HepG2 (cell line): ENCODE measurements around the gene RAB23. TPM values are rescaled to one million over a fixed set of nuclear protein-coding genes. Genes with fewer than 3 reads are reported as not detected.

Source experiments
- ATAC-seq: fragments of 200-7000 bp; cut with Tn5 transposase; 3 replicates; pipeline ENCODE4 v1.9.1; 2020; ENCODE audit warnings: mild to moderate bottlenecking, moderate library complexity
- BruUV-seq: library from RNA; stranded (reverse); fragments of 400-500 nt; replicated peaks from 2 replicates; lab custom pipeline; 2021; lab: Mats Ljungman, UMichigan
- CTCF ChIA-PET: fragments of 300-600 bp; formaldehyde crosslinking; extraction: SDS; loops from one replicate; lab custom pipeline; 2021; ENCODE audit warnings: low total read pairs, inconsistent platforms, low intra/inter-chr PET ratio; lab: Yijun Ruan, JAX
- POLR2A ChIA-PET: fragments of 350-600 bp; sonication (Branson Sonifier 250); formaldehyde crosslinking; loops from one replicate; lab custom pipeline; 2020; ENCODE audit warnings: antibody characterized with exemption, inconsistent platforms; lab: Yijun Ruan, JAX
- DNase-seq: peaks from one replicate; pipeline ENCODE4 v3.0.0-alpha.2; 2015; ENCODE audit warnings: low spot score
- FAIRE-seq: peaks from 3 replicates; lab custom pipeline; 2011; peaks lifted over from hg19 to GRCh38; lab: Jason Lieb, UNC
- H2AFZ ChIP-seq: one replicate; pipeline ENCODE4 v1.6.1; 2011; ENCODE audit warnings: low read length, inconsistent platforms
- H3K27ac ChIP-seq: fragments of 300-600 bp; 3 replicates; pipeline ENCODE4 v1.8.0; 2011; ENCODE audit warnings: mixed run types, mild to moderate bottlenecking, mixed read lengths, low read length, inconsistent platforms; ENCODE audit not compliant: insufficient read depth; ENCODE audit errors: extremely low read length
- H3K27me3 ChIP-seq, 2 experiments: fragments of 200-600 bp in 1 of 2; 2 replicates in 1 of 2; 3 replicates in 1 of 2; pipeline versions ENCODE4 v1.6.0 to v1.8.0; 2011; ENCODE audit warnings: low read length in 2 of 2, mild to moderate bottlenecking in 2 of 2, moderate library complexity in 2 of 2, inconsistent platforms in 1 of 2; ENCODE audit not compliant: insufficient read depth in 2 of 2, control insufficient read depth in 1 of 2
- H3K36me3 ChIP-seq, 2 experiments: fragments of 200-600 bp in 1 of 2; replicated peaks in 1 of 2; 2 replicates in 1 of 2; 3 replicates in 1 of 2; pipeline versions ENCODE4 v1.5.1 to v1.8.0; 2011; ENCODE audit warnings: low read length in 2 of 2, inconsistent platforms in 1 of 2; ENCODE audit not compliant: insufficient read depth in 2 of 2, control insufficient read depth in 1 of 2
- H3K4me1 ChIP-seq: 2 replicates; pipeline ENCODE4 v1.5.1; 2012; ENCODE audit warnings: low read length, inconsistent platforms; ENCODE audit not compliant: insufficient read depth
- H3K4me2 ChIP-seq: 2 replicates; pipeline ENCODE4 v1.6.0; 2011; ENCODE audit warnings: low read depth, low read length, inconsistent platforms
- H3K4me3 ChIP-seq, 3 experiments: fragments of 200-600 bp in 1 of 3; sonication (generic), shearing (Covaris generic) in 1 of 3; replicated peaks in 1 of 3; 2 replicates each; pipeline ENCODE4 v1.5.1; 2011 to 2016; ENCODE audit warnings: low read length in 3 of 3, inconsistent platforms in 2 of 3, low read depth in 2 of 3, mild to moderate bottlenecking in 2 of 3, control low read depth in 1 of 3, mixed read lengths in 1 of 3; ENCODE audit not compliant: insufficient read depth in 1 of 3
- H3K79me2 ChIP-seq: one replicate; pipeline ENCODE4 v1.6.1; 2011; ENCODE audit warnings: low read length, inconsistent platforms; ENCODE audit not compliant: insufficient read depth
- H3K9ac ChIP-seq: 2 replicates; pipeline ENCODE4 v1.6.0; 2011; ENCODE audit warnings: mild to moderate bottlenecking, low read depth, low read length, inconsistent platforms; ENCODE audit not compliant: insufficient read depth
- H3K9me3 ChIP-seq: 2 replicates; pipeline ENCODE4 v1.5.1; 2012; ENCODE audit warnings: mild to moderate bottlenecking, low read length
- H4K20me1 ChIP-seq: 2 replicates; pipeline ENCODE4 v1.6.0; 2011; ENCODE audit warnings: inconsistent platforms, mild to moderate bottlenecking, low read length, moderate library complexity; ENCODE audit not compliant: insufficient read depth
- ARID5B ChIP-seq: IDR thresholded peaks from 2 replicates; pipeline ENCODE4 v1.4.0; 2020; ENCODE audit warnings: mild to moderate bottlenecking, missing genetic modification reagents
- ESRRA ChIP-seq: sonication (generic); formaldehyde crosslinking; IDR thresholded peaks from 2 replicates; pipeline ENCODE4 v1.5.1; 2020; ENCODE audit warnings: mild to moderate bottlenecking, low read depth, missing genetic modification reagents
- MAFF ChIP-seq: IDR thresholded peaks from 2 replicates; pipeline ENCODE4 v1.6.1; 2011; ENCODE audit warnings: low read depth, low read length, improper control_type of control experiment
- MAFK ChIP-seq, 2 experiments: IDR thresholded peaks in 1 of 2; conservative IDR thresholded peaks in 1 of 2; 2 replicates each; pipeline ENCODE4 v1.6.1; 2011; ENCODE audit warnings: improper control_type of control experiment in 2 of 2, low read length in 2 of 2
- SKI ChIP-seq: fragments of 450-650 bp; IDR thresholded peaks from one replicate; pipeline ENCODE4 v1.6.1; 2018; ENCODE audit warnings: mild to moderate bottlenecking; ENCODE audit not compliant: partially characterized antibody
- TFDP2 ChIP-seq: sonication (generic); formaldehyde crosslinking; IDR thresholded peaks from 2 replicates; pipeline ENCODE4 v1.4.0; 2020; ENCODE audit warnings: missing genetic modification reagents
- ZFP36L1 ChIP-seq: sonication (generic); formaldehyde crosslinking; IDR thresholded peaks from 2 replicates; pipeline ENCODE4 v1.8.0; 2022; ENCODE audit warnings: mild to moderate bottlenecking, missing genetic modification reagents, moderate library complexity
- ZNF17 ChIP-seq: sonication (generic); formaldehyde crosslinking; IDR thresholded peaks from 2 replicates; pipeline ENCODE4 v1.5.0; 2020; ENCODE audit warnings: mild to moderate bottlenecking, missing genetic modification reagents
- ZNF598 ChIP-seq: sonication (generic); formaldehyde crosslinking; IDR thresholded peaks from 2 replicates; pipeline ENCODE4 v1.5.1; 2020; ENCODE audit warnings: mild to moderate bottlenecking, missing genetic modification reagents, borderline replicate concordance
- ZNF850 ChIP-seq: sonication (generic); formaldehyde crosslinking; conservative IDR thresholded peaks from 2 replicates; pipeline ENCODE4 v1.9.0; 2021; ENCODE audit warnings: mild to moderate bottlenecking, missing genetic modification reagents
- WGBS: methylation state at CpG from one replicate; pipeline ENCODE4 v1.1.6; 2017; ENCODE audit warnings: low lambda C conversion rate; 5-methylcytosine and 5-hydroxymethylcytosine counted together
- in situ Hi-C: cut with HindIII; loops from 2 replicates; pipeline ENCODE4 v1.10.0; 2017; ENCODE audit warnings: low pct_unique_long_range_greater_than_20kb; ENCODE audit not compliant: extremely low pct_ligation_motif_present
- intact Hi-C: fragments of 100-400 bp; cut with micrococcal nuclease; formaldehyde crosslinking; loops from one replicate; pipeline ENCODE4 v1.10.0; 2022; ENCODE audit not compliant: unreplicated experiment
- polyA plus RNA-seq, 8 experiments: library from polyadenylated mRNA; depleted of rRNA in 3 of 8; stranded (reverse) in 7 of 8; unstranded in 1 of 8; fragments of >200 nt; fragmentation: Illumina TruSeq in 4 of 8; extraction: Trizol in 4 of 8; gene quantifications; 2 replicates each; pipeline versions ENCODE4 v1.2.1 to v1.2.3, GENCODE V29; 2011 to 2016; ENCODE audit warnings: low read depth in 4 of 8, missing spikeins in 1 of 8, mixed read lengths in 1 of 8; ENCODE audit not compliant: insufficient read depth in 1 of 8
- total RNA-seq, 5 experiments: library from RNA; depleted of rRNA; stranded (reverse); fragments of >200 nt; fragmentation: Illumina TruSeq; extraction: Trizol; gene quantifications; 2 replicates each; pipeline ENCODE4 v1.2.3, GENCODE V29; 2016; ENCODE audit warnings: low read depth in 1 of 5

The RAB23 gene
- total and polyA plus RNA-seq, 2 of the 13 experiments (the other 11 are each of a cell fraction or from before 2014, with no cell fraction given): 5.5 to 16.4 TPM

GRCh38 chr6:57256541-57256940 is 34.4 kb upstream of the RAB23 start (continued):
- TF ChIP-seq ARID5B (CRISPR knock-in tag): no peak
- no peak for TF ChIP-seq SKI
- TF ChIP-seq ESRRA (CRISPR knock-in tag): no peak
- no peak for TF ChIP-seq ZNF17 (CRISPR knock-in tag)
- no peak for TF ChIP-seq ZFP36L1 (CRISPR knock-in tag)
- TF ChIP-seq ZNF598 (CRISPR knock-in tag): no peak
- no peak for TF ChIP-seq TFDP2 (CRISPR knock-in tag)

DNA sequence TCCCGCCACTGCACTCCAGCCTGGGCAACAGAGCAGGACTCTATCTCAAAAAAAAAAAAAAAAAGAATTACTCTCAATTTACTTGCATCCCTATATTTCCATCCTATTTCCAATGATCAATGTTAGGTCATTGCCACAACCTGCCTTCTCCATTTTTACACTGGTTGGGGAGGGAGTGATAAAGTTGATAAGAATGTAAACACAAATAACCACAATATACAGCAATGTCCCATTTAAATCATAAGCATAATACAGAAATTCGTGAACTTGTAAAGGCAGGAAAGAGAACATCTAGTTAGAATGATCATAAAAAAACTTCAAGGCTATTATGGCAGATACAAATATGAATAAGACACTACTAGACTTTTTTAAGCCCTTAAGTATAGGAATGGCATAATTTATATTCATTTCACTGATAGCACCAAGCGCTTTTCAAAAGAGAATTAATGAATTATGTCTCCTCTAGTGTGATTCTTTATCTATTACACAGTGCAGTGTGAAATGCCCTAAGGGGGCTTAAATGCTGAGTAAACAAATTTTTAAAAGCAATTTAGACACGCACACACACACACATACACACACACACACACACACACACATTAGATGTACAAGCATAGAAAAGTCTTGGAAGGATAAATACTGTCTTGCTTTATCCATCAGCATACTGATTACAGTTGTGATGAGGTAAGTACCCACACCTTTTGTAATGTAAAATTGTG is 33.5 kb upstream of the RAB23 start:
- WGBS: 46% methylated on average over 4 of the region's 4 CpGs
- H3K4me1 ChIP-seq: peaks cover 26% of the 10 kb centered on the region
- H3K36me3 ChIP-seq: no peaks in the 10 kb centered on the region
- H4K20me1 ChIP-seq: no peaks in the 10 kb centered on the region
- no peak overlapping the region for H3K9ac ChIP-seq
- intact Hi-C loops (no loop called here), in situ Hi-C loops (no loop called here)
- POLR2A ChIA-PET: no interaction called here
- CTCF ChIA-PET: no interaction called here
- ATAC-seq (no peak), FAIRE-seq (no peak), DNase-seq (no peak)
- no peak overlapping the region for H3K27ac ChIP-seq
- no peak overlapping the region for H2AFZ ChIP-seq
- no peaks in the 10 kb centered on the region for H3K79me2 ChIP-seq
- TF ChIP-seq MAFF (peak; percentile 92), MAFK (conservative IDR thresholded peaks at IDR 0.05 in 1 of 2, IDR thresholded peaks at IDR 0.05 in 1 of 2; ENCODE audit: low read length in 2 of 2) (peak; percentile 94 to 96), ZNF850 (CRISPR knock-in tag) (no peak)
- no TSS peak for BruUV-seq
- no peak overlapping the region for H3K4me3 ChIP-seq
- H3K4me2 ChIP-seq: no peak overlapping the region
- H3K27me3 ChIP-seq: no peaks in the 10 kb centered on the region
- no peaks in the 10 kb centered on the region for H3K9me3 ChIP-seq
